Psoas muscle (tissue), 8 donors: ENCODE measurements around the gene ADGRE2. TPM values are rescaled to one million over a fixed set of nuclear protein-coding genes. Genes with fewer than 3 reads are reported as not detected.
"Not testable (repeated sequence)": the region's sequence is repeated elsewhere in the genome, so short reads cannot be mapped to it uniquely, and the experiment has no call there.

ENCODE experiments used
- ATAC-seq, 4 donors: fragments of 200-7000 bp; cut with Tn5 transposase; one replicate each; pipeline ENCODE4 v1.9.1; 2020; ENCODE audit warnings: moderate library complexity in 3 of 4, mild to moderate bottlenecking in 2 of 4
- DNase-seq, 2 donors: peaks; one replicate each; pipeline ENCODE4 v3.0.0-alpha.2; 2020
- H3K27ac ChIP-seq: fragments of 200-600 bp; one replicate; pipeline ENCODE4 v1.8.0; 2022
- H3K27me3 ChIP-seq, 3 donors: fragments of 200-600 bp in 1 of 3; one replicate each; pipeline versions ENCODE4 v1.6.1 to v1.8.0; 2013 to 2022; ENCODE audit warnings: low read length in 2 of 3, mild to moderate bottlenecking in 2 of 3, moderate library complexity in 1 of 3; ENCODE audit not compliant: insufficient read depth in 3 of 3
- H3K36me3 ChIP-seq, 2 donors: fragments of 200-600 bp in 1 of 2; one replicate each; pipeline versions ENCODE4 v1.6.1 to v1.8.0; 2013 to 2022; ENCODE audit warnings: low read depth in 1 of 2, mild to moderate bottlenecking in 1 of 2, moderate library complexity in 1 of 2; ENCODE audit not compliant: insufficient read depth in 1 of 2
- H3K4me1 ChIP-seq: fragments of 200-600 bp; one replicate; pipeline ENCODE4 v1.8.0; 2022
- H3K4me3 ChIP-seq: fragments of 200-600 bp; one replicate; pipeline ENCODE4 v1.8.0; 2022; ENCODE audit warnings: mild to moderate bottlenecking
- H3K9me3 ChIP-seq: fragments of 200-600 bp; one replicate; pipeline ENCODE4 v1.8.0; 2022
- WGBS, 3 donors: extraction: QIAGEN DNeasy Blood & Tissue Kit; methylation state at CpG; one replicate each; pipeline versions ENCODE4 v1.1.6 to v1.1.7; 2013; 5-methylcytosine and 5-hydroxymethylcytosine counted together
- intact Hi-C, 2 donors: fragments of 100-400 bp; cut with DNase I; formaldehyde crosslinking; loops; one replicate each; pipeline versions ENCODE4 v1.11.0 to v1.14.2; 2022
- long read RNA-seq, 2 donors: library from polyadenylated mRNA; unstranded; transcript quantifications; one replicate each; pipeline ENCODE4 v2.0.0, GENCODE V29; 2021
- polyA plus RNA-seq, 3 donors: library from polyadenylated mRNA; stranded (reverse); fragments of 200-250 nt; gene quantifications; one replicate each; pipeline ENCODE4 v1.2.3, GENCODE V29; 2013
- total RNA-seq, 4 donors: library from RNA; stranded (reverse); fragmentation: NEBNext Ultra II Directional in 2 of 4; extraction: Animal tissue kit (Norgen Biotek cat#: 25700) in 2 of 4; gene quantifications; one replicate each; pipeline versions ENCODE4 v1.2.1 to v1.2.4, GENCODE V29; 2021 to 2023
- TF ChIP-seq, protein P1 (sequence below): fragments of 200-600 bp; IDR thresholded peaks from one replicate; pipeline ENCODE4 v1.8.0; 2022; ENCODE audit warnings: antibody characterized with exemption
- donor health status: healthy with polysubstance abuse.
- donor health status: DM: no; HTN: no; CAD: no; lungs with moderate emphysema.
- donor health status: Bipolar disorder and iron deficiency.
- donor health status: healthy.
- donor health status: DM: yes; HTN: yes; CAD: no.
- donor health status: DM: no; HTN: no; CAD: no.
- donor health status: DM: no; HTN: no; CAD: no.
- donor health status: DM: yes; HTN: yes; CAD: no.

The ADGRE2 gene
- total RNA-seq (under 1 TPM; 0.56 to 0.96 (median 0.79) TPM), polyA plus RNA-seq (under 1 TPM; 0.12 to 0.19 (median 0.13) TPM)
- long read RNA-seq, donor 1 = 0 reads
- long read RNA-seq, donor 2, partial matches to known transcripts = 1 of 1 reads
- long read RNA-seq, donor 2, other reads (novel, unspliced or antisense) = 0 of 1 reads

DNA sequence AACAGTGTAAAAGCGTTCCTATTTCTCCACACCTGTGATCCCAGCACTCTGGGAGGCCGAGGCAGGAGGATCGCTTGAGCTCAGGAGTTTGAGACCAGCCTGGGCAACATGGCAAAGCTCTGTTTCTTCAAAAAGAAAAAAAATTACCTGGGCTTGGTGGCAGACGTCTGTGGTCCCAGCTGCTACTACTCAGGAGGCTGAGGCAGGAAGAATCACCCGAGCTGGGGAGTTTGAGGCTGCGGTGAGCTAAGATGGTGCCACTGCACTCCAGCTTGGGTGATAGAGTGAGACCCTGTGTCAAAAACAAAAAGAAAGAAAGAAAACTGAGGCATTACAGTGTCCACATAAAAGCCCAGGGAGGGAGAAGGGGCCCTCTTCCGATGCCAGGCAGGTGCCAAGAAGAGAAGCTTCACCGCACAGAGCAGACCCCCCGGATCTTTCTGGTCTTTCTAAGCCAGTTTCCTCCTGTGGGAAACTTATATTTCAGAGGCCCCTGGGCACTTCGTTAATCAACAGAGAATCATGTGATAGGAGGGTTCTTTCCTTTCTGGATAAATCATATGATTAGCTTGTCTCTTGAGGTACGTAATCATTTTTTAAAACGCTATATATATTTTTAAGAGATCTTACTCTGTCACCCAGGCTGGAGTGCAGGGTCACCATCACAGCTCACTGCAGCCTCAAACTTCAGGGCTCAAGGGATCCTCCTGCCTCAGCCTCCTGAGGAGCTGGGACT is at the start of gene ADGRE2:
Gene ADGRE2 (minus strand): TSS at position 451 of the 736 bp plus-strand sequence. CDS start 1,804 bp downstream, outside the sequence.
- H3K4me3 ChIP-seq, DNase-seq, H3K27ac ChIP-seq, H3K36me3 ChIP-seq, H3K9me3 ChIP-seq, intact Hi-C loops, H3K4me1 ChIP-seq, ATAC-seq, H3K27me3 ChIP-seq: not testable (repeated sequence)
- 60 to 65% (median 61%) methylated on average over 12 of the region's 12 CpGs for WGBS, 3 donors

DNA sequence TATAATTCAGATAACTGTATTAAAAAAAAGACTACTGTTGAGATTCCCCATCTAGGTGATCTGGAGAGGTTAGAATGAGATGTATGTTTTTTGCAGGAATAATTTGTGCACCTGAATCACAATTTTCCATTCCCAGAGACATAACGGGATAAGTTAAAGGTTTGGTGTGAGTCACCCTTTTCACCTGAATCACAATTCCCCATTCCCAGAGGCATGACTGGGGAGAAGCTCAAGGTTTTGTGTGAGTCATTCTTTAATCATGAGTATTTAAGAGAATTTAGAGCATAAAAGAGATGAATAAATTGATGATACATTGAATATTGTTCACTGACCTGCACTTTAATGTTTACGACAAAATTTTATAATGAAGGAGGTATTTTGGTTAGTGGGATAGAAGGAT is 47.6 kb upstream of the ADGRE2 start:
- DNase-seq (no peak), ATAC-seq (no peak)
- intact Hi-C loops = no loop called here
- no peaks in the 10 kb centered on the region for H3K36me3 ChIP-seq
- TF ChIP-seq, protein P1, sequence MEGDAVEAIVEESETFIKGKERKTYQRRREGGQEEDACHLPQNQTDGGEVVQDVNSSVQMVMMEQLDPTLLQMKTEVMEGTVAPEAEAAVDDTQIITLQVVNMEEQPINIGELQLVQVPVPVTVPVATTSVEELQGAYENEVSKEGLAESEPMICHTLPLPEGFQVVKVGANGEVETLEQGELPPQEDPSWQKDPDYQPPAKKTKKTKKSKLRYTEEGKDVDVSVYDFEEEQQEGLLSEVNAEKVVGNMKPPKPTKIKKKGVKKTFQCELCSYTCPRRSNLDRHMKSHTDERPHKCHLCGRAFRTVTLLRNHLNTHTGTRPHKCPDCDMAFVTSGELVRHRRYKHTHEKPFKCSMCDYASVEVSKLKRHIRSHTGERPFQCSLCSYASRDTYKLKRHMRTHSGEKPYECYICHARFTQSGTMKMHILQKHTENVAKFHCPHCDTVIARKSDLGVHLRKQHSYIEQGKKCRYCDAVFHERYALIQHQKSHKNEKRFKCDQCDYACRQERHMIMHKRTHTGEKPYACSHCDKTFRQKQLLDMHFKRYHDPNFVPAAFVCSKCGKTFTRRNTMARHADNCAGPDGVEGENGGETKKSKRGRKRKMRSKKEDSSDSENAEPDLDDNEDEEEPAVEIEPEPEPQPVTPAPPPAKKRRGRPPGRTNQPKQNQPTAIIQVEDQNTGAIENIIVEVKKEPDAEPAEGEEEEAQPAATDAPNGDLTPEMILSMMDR = no peak
- no peaks in the 10 kb centered on the region for H3K9me3 ChIP-seq
- no peaks in the 10 kb centered on the region for H3K4me1 ChIP-seq
- no peak overlapping the region for H3K27ac ChIP-seq
- H3K27me3 ChIP-seq = no peaks in the 10 kb centered on the region
- H3K4me3 ChIP-seq = no peak overlapping the region
- 92 to 100% (median 97%) methylated on average over 2 of the region's 2 CpGs for WGBS, 3 donors

DNA sequence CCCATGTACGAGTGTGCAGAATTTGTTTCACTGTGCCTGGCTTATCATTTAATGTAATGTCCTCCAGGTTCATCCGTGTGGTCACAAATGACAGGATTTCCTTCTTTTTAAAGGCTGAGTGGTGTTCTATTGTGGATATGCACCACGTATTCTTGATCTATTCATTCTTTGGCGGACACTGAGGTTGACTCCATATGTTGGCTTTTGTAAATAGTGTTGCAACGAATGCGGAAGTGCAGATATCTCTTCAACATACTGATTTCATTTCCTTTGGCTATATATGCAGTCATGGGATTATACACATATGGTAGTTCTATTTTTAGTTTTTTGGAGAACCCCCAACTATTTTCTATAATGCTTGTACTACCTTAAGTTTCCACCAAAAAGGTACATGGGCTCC is 43.6 kb upstream of the ADGRE2 start:
- 47 to 55% (median 51%) methylated on average over 6 of the region's 6 CpGs for WGBS, 3 donors
- TF ChIP-seq, protein P1 = no peak
- Histone ChIP-seq H3K4me1 (no peaks in the 10 kb centered on the region), H3K9me3 (peaks cover 3% of the 10 kb centered on the region), H3K4me3 (no peak overlapping the region), H3K27ac (no peak overlapping the region), H3K36me3 (no peaks in the 10 kb centered on the region), H3K27me3 (no peaks in the 10 kb centered on the region)
- DNase-seq (no peak), ATAC-seq (no peak)
- intact Hi-C loops = no loop called here

DNA sequence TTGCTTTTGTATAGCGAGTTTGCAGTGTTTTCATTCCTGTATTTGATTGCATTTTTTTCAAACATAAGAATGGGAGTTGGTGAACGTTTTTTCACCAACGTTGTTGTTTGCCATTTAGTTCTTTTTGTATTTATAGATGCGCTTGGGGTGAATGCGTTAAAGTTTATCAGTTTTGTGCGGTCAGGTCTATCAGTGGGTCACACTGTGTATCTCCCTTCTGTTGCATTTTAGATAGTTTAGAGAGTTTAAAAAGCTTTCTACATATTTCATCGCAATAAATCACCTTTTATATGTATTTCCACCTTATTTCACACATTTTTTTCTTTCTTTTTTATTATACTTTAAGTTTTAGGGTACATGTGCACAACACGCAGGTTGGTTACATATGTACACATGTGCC is 40.2 kb upstream of the ADGRE2 start:
- WGBS, 3 donors = 75 to 82% (median 81%) methylated on average over 8 of the region's 8 CpGs
- ATAC-seq = no peak
- H3K27me3 ChIP-seq = no peaks in the 10 kb centered on the region
- peaks cover 3% of the 10 kb centered on the region for H3K9me3 ChIP-seq
- TF ChIP-seq, protein P1 = no peak
- intact Hi-C loops = no loop called here
- H3K4me3 ChIP-seq = no peak overlapping the region
- H3K27ac ChIP-seq = no peak overlapping the region
- no peak for DNase-seq
- H3K4me1 ChIP-seq = no peaks in the 10 kb centered on the region
- H3K36me3 ChIP-seq = no peaks in the 10 kb centered on the region

DNA sequence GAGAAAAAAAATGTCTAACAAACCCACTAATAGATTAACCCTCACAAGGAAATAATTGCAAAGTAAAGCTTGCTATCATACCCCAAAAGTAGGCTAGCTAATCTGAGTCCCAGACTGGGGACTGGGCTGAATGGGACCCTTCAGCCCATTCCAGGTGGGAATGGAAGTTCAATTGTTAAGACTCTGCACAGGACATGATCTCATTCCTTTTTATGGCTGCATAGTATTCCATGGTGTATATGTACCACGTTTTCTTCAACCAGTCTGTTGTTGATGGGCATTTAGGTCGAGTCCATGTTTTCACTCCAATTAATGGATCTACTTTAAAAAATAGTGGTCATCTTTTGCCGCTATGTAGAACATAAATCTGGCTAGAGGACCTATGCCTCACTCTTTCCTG is 38.7 kb upstream of the ADGRE2 start:
- intact Hi-C loops = no loop called here

More for the DNA sequence above, 38.7 kb upstream of the ADGRE2 start:
- Histone ChIP-seq H3K9me3 (peaks cover 3% of the 10 kb centered on the region), H3K36me3 (no peaks in the 10 kb centered on the region), H3K27ac (no peak overlapping the region), H3K27me3 (no peaks in the 10 kb centered on the region), H3K4me3 (no peak overlapping the region), H3K4me1 (no peaks in the 10 kb centered on the region)
- 58 to 65% (median 64%) methylated on average over 3 of the region's 3 CpGs for WGBS, 3 donors
- TF ChIP-seq, protein P1 = no peak
- DNase-seq (no peak), ATAC-seq (no peak)
